C4-2B (cell line): ENCODE measurements around the gene KLF2.

ENCODE experiments used
- CTCF ChIP-seq: fragments of 450-650 bp; conservative IDR thresholded peaks from 2 replicates; pipeline ENCODE4 v1.5.1; 2017; ENCODE audit warnings: mild to moderate bottlenecking
- ZFX ChIP-seq: fragments of 450-650 bp; IDR thresholded peaks from 2 replicates; pipeline ENCODE4 v1.6.1; 2017

- TF ChIP-seq CTCF (no peak), ZFX (no peak)
Measured at GRCh38 chr19:16351133-16351809, 26.6 kb downstream of the KLF2 start.
